H1 (cell line): ENCODE data around the gene OBSCN. TPM values are rescaled to one million over a fixed set of nuclear protein-coding genes. Genes with fewer than 3 reads are reported as not detected.

Experiments
- CTCF ChIA-PET: fragments of 300-600 bp; sonication (Branson Sonifier 250); formaldehyde crosslinking; loops from one replicate; lab custom pipeline; 2021; ENCODE audit not compliant: partially characterized antibody; lab: Charles Lee
- POLR2A ChIA-PET: fragments of 300-600 bp; sonication (Branson Sonifier 250); formaldehyde crosslinking; loops from one replicate; lab custom pipeline; 2021; ENCODE audit warnings: inconsistent platforms; ENCODE audit not compliant: partially characterized antibody; lab: Charles Lee
- DNase-seq, 2 experiments: peaks; one replicate each; pipeline versions ENCODE4 v3.0.0 to v3.0.0-alpha.2; 2010 to 2022; ENCODE audit warnings: low spot score in 2 of 2, low read depth in 1 of 2, mixed read lengths in 1 of 2
- FAIRE-seq: peaks from 2 replicates; lab custom pipeline; 2011; peaks lifted over from hg19 to GRCh38; lab: Jason Lieb, UNC
- H2AFZ ChIP-seq: 2 replicates; pipeline ENCODE4 v1.8.1; 2012; ENCODE audit warnings: low read length, inconsistent platforms
- H2AK5ac ChIP-seq: 2 replicates; pipeline ENCODE4 v1.6.1; 2013; ENCODE audit warnings: low read depth, low read length
- H2BK120ac ChIP-seq: replicated peaks from 2 replicates; pipeline ENCODE3; 2013; ENCODE audit warnings: low read depth, low read length, inconsistent platforms
- H2BK12ac ChIP-seq: 2 replicates; pipeline ENCODE4 v1.6.1; 2013; ENCODE audit warnings: low read depth, low read length
- H2BK15ac ChIP-seq: 2 replicates; pipeline ENCODE4 v1.6.1; 2013; ENCODE audit warnings: low read length
- H2BK20ac ChIP-seq: 2 replicates; pipeline ENCODE4 v1.6.1; 2013; ENCODE audit warnings: low read length
- H2BK5ac ChIP-seq: 2 replicates; pipeline ENCODE4 v1.6.1; 2013; ENCODE audit warnings: low read depth, low read length
- H3K14ac ChIP-seq: 2 replicates; pipeline ENCODE4 v1.6.1; 2013; ENCODE audit warnings: inconsistent platforms; ENCODE audit not compliant: insufficient read length
- H3K18ac ChIP-seq: 2 replicates; pipeline ENCODE4 v1.6.1; 2013; ENCODE audit warnings: low read length; ENCODE audit errors: extremely low read depth
- H3K23ac ChIP-seq: 2 replicates; pipeline ENCODE4 v1.6.1; 2013; ENCODE audit warnings: inconsistent platforms; ENCODE audit not compliant: insufficient read length
- H3K23me2 ChIP-seq: 2 replicates; pipeline ENCODE4 v1.6.1; 2013; ENCODE audit warnings: low read depth, low read length
- H3K27ac ChIP-seq: 2 replicates; pipeline ENCODE4 v1.6.1; 2011; ENCODE audit warnings: low read depth, low read length, inconsistent platforms
- H3K27me3 ChIP-seq, 4 experiments: replicated peaks in 1 of 4; 1 replicate in 1 of 4; 2 replicates in 3 of 4; pipeline versions ENCODE4 v1.6.1 to v1.8.1; 2011 to 2013; ENCODE audit warnings: low read length in 3 of 4, mild to moderate bottlenecking in 3 of 4, inconsistent platforms in 2 of 4, mixed read lengths in 2 of 4, moderate library complexity in 1 of 4; ENCODE audit not compliant: control insufficient read depth in 3 of 4, insufficient read depth in 3 of 4; ENCODE audit errors: extremely low read depth in 1 of 4
- H3K36me3 ChIP-seq, 4 experiments: 2 replicates each; pipeline versions ENCODE4 v1.6.1 to v1.8.1; 2011 to 2013; ENCODE audit warnings: mild to moderate bottlenecking in 4 of 4, low read length in 3 of 4, moderate library complexity in 2 of 4, control low read depth in 1 of 4, inconsistent platforms in 1 of 4; ENCODE audit not compliant: insufficient read depth in 4 of 4, control insufficient read depth in 2 of 4
- H3K4ac ChIP-seq: replicated peaks from 2 replicates; pipeline ENCODE3; 2013; ENCODE audit warnings: low read length, low read depth, mixed read lengths, inconsistent platforms; ENCODE audit not compliant: insufficient read length
- H3K4me1 ChIP-seq, 4 experiments: replicated peaks in 1 of 4; 1 replicate in 1 of 4; 2 replicates in 3 of 4; pipeline versions ENCODE4 v1.6.1 to v1.8.1; 2011 to 2013; ENCODE audit warnings: low read length in 3 of 4, inconsistent platforms in 2 of 4, mixed read lengths in 1 of 4; ENCODE audit not compliant: insufficient read depth in 4 of 4, control insufficient read depth in 3 of 4
- H3K4me2 ChIP-seq, 2 experiments: 2 replicates each; pipeline versions ENCODE4 v1.6.1 to v1.8.1; 2011 to 2013; ENCODE audit warnings: low read depth in 2 of 2, low read length in 2 of 2, control low read depth in 1 of 2, inconsistent platforms in 1 of 2, mild to moderate bottlenecking in 1 of 2; ENCODE audit not compliant: insufficient read depth in 1 of 2
- H3K4me3 ChIP-seq, 4 experiments: fragments of 200-600, 300-600 bp in 1 of 4; sonication (generic), shearing (Covaris generic), sonication (Bioruptor Twin) in 1 of 4; 2 replicates each; pipeline versions ENCODE4 v1.5.1 to v1.8.1; 2011 to 2016; ENCODE audit warnings: low read length in 4 of 4, low read depth in 3 of 4, control low read depth in 2 of 4, inconsistent platforms in 2 of 4, mild to moderate bottlenecking in 2 of 4, mixed read lengths in 1 of 4, moderate library complexity in 1 of 4; ENCODE audit not compliant: insufficient read depth in 2 of 4; ENCODE audit errors: extremely low read depth in 1 of 4
- H3K56ac ChIP-seq: replicated peaks from 2 replicates; pipeline ENCODE3; 2013; ENCODE audit warnings: low read depth, mild to moderate bottlenecking, mixed read lengths, low read length, inconsistent platforms; ENCODE audit not compliant: insufficient read length
- H3K79me1 ChIP-seq: 2 replicates; pipeline ENCODE4 v1.6.1; 2013; ENCODE audit warnings: low read depth, low read length, control low read depth
- H3K79me2 ChIP-seq, 2 experiments: 2 replicates each; pipeline versions ENCODE4 v1.6.1 to v1.8.1; 2012 to 2013; ENCODE audit warnings: low read length in 2 of 2, mild to moderate bottlenecking in 2 of 2, inconsistent platforms in 1 of 2; ENCODE audit not compliant: insufficient read depth in 2 of 2, control insufficient read depth in 1 of 2
- H3K9ac ChIP-seq, 4 experiments: replicated peaks in 1 of 4; 1 replicate in 1 of 4; 2 replicates in 3 of 4; pipeline versions ENCODE4 v1.6.1 to v1.8.1; 2011 to 2013; ENCODE audit warnings: low read depth in 3 of 4, low read length in 3 of 4, control low read depth in 2 of 4, mild to moderate bottlenecking in 2 of 4, moderate library complexity in 2 of 4, inconsistent platforms in 1 of 4; ENCODE audit errors: extremely low read depth in 1 of 4
- H3K9me3 ChIP-seq, 2 experiments: 2 replicates each; pipeline versions ENCODE4 v1.6.1 to v1.8.1; 2012 to 2013; ENCODE audit warnings: mild to moderate bottlenecking in 2 of 2, moderate library complexity in 2 of 2, control low read depth in 1 of 2, inconsistent platforms in 1 of 2, low read depth in 1 of 2, low read length in 1 of 2, mixed read lengths in 1 of 2; ENCODE audit not compliant: insufficient read depth in 2 of 2
- H4K20me1 ChIP-seq, 2 experiments: replicated peaks in 1 of 2; 2 replicates each; pipeline versions ENCODE3 to v1.8.1; 2011 to 2013; ENCODE audit warnings: inconsistent platforms in 2 of 2, low read length in 2 of 2, mild to moderate bottlenecking in 1 of 2; ENCODE audit not compliant: insufficient read depth in 2 of 2, control insufficient read depth in 1 of 2
- H4K5ac ChIP-seq: 2 replicates; pipeline ENCODE4 v1.6.1; 2013; ENCODE audit warnings: low read length, low read depth, mixed read lengths, inconsistent platforms; ENCODE audit not compliant: insufficient read length
- H4K8ac ChIP-seq: 2 replicates; pipeline ENCODE4 v1.8.0; 2013; ENCODE audit warnings: mild to moderate bottlenecking, moderate library complexity, low read length, inconsistent platforms; ENCODE audit not compliant: insufficient read depth; ENCODE audit errors: extremely low read depth
- H4K91ac ChIP-seq: replicated peaks from 2 replicates; pipeline ENCODE3; 2013; ENCODE audit warnings: low read length, mixed read lengths, inconsistent platforms; ENCODE audit not compliant: insufficient read length
- HDAC6 ChIP-seq: IDR thresholded peaks from one replicate; pipeline ENCODE4 v1.7.1; 2012; ENCODE audit warnings: low read depth, mild to moderate bottlenecking, inconsistent platforms, low read length, moderate library complexity
- WGBS, 2 experiments: shearing (Covaris generic) in 1 of 2; methylation state at CpG; one replicate each; pipeline versions ENCODE4 v1.1.6 to v1.1.7; 2013 to 2015; ENCODE audit warnings: low lambda C conversion rate in 2 of 2, mixed read lengths in 2 of 2, inconsistent platforms in 1 of 2, low coverage in 1 of 2, missing lambda C conversion rate in 1 of 2; ENCODE audit not compliant: insufficient replicate concordance in 2 of 2, insufficient coverage in 1 of 2, insufficient read length in 1 of 2; ENCODE audit errors: extremely low coverage in 1 of 2, missing lambda C conversion rate in 1 of 2; 5-methylcytosine and 5-hydroxymethylcytosine counted together
- polyA plus RNA-seq, 7 experiments: library from polyadenylated mRNA; depleted of rRNA in 3 of 7; stranded (reverse) in 5 of 7; unstranded in 2 of 7; fragments of >200 nt in 5 of 7; fragments of 200-250 nt in 2 of 7; gene quantifications; 1 replicate in 5 of 7; 2 replicates in 1 of 7; 4 replicates in 1 of 7; pipeline versions ENCODE4 v1.2.1 to v1.2.3, GENCODE V29; 2011 to 2013; ENCODE audit warnings: missing spikeins in 2 of 7, mixed read lengths in 2 of 7
- total RNA-seq: library from RNA; stranded (reverse); fragmentation: NEBNext Ultra II Directional; extraction: Animal tissue kit (Norgen Biotek cat#: 25700); gene quantifications from 2 replicates; pipeline ENCODE4 v1.2.1, GENCODE V29; 2021

OBSCN gene
- total and polyA plus RNA-seq, 2 of the 8 experiments (the other 6 are each of a cell fraction or from before 2014, with no cell fraction given): 7.5 to 28.4 TPM

DNA sequence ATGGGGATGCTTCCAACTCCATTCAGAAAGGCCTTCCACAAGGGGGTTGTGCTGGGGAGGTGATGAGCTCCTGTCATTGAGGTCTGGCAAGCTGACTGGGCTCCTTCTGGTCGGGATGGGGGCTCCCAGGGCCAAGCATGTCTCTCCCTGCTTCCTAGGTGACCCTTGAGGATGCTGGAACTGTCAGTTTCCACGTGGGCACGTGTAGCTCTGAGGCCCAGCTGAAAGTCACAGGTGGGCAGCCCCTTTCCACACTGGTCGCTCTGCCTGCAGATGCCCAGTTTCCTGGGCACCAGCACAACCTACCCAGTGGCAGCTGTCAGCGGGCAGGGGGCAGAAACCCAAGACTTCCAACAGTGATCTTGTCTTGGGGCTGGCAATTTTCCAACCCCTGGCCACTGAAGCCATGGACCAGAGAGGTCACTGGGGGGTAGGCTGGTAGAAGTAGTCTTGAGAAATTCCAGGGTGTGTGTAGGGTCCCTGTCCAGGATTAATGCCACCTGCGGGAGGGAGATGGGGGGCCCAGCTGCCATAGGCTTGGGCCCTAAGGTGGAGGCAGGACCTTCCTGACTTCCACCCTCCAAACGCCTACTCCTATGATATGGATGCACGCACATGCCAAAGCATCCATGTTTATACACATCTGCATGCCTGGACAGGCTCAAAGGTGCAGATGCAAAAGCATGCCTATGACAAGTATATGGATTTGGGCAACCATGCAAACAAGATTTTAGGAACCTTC, 101.7 kb downstream of the OBSCN start:
- Histone ChIP-seq H3K23ac (no peak overlapping the region), H3K18ac (no peak overlapping the region), H2BK12ac (no peak overlapping the region), H3K79me2 (no peaks in the 10 kb centered on the region), H3K79me1 (no peaks in the 10 kb centered on the region), H2BK15ac (no peak overlapping the region), H4K8ac (no peak overlapping the region), H3K27me3 (no peaks in the 10 kb centered on the region; a peak in 1 of 7 replicates), H3K56ac (no peak overlapping the region), H2BK20ac (no peak overlapping the region), H3K27ac (no peak overlapping the region), H4K20me1 (peaks cover 0 to 7% of the 10 kb centered on the region in 2 experiments), H3K23me2 (peaks cover 11% of the 10 kb centered on the region; the same call in 1 of the 2 replicates), H4K5ac (no peak overlapping the region), H3K4ac (no peak overlapping the region), H2BK5ac (no peak overlapping the region), H3K9me3 (peaks cover 7 to 9% of the 10 kb centered on the region in 2 experiments; a peak in 3 of 4 replicates), H2AFZ (no peak overlapping the region), H4K91ac (no peak overlapping the region), H3K4me3 (no peak overlapping the region), H2AK5ac (no peak overlapping the region), H3K4me2 (no peak overlapping the region), H3K14ac (no peak overlapping the region), H3K9ac (no peak overlapping the region), H3K4me1 (no peaks in the 10 kb centered on the region), H2BK120ac (no peak overlapping the region), H3K36me3 (no peaks in the 10 kb centered on the region; a peak in 2 of 8 replicates)
- WGBS, 2 experiments: 89% methylated on average over 8 of the region's 8 CpGs; no CpG with 5 or more reads in 1 of the 2 experiments
- ChIA-PET POLR2A (interaction anchor here (0.9 to 1.6 kb wide), 4 partner anchors 9 to 96 kb away, joined by 3 to 4 read pairs (median 3); no protein-coding TSS in a partner anchor), CTCF (interaction anchor here (0.6 to 2.7 kb wide), 17 partner anchors 9 to 192 kb away, joined by 3 to 19 read pairs (median 4); no protein-coding TSS in a partner anchor)
- DNase-seq (no peak), FAIRE-seq (no peak)
- no peak for TF ChIP-seq HDAC6
